Measurements from ENCODE around the gene ADCY7.

The ADCY7 gene

DNA sequence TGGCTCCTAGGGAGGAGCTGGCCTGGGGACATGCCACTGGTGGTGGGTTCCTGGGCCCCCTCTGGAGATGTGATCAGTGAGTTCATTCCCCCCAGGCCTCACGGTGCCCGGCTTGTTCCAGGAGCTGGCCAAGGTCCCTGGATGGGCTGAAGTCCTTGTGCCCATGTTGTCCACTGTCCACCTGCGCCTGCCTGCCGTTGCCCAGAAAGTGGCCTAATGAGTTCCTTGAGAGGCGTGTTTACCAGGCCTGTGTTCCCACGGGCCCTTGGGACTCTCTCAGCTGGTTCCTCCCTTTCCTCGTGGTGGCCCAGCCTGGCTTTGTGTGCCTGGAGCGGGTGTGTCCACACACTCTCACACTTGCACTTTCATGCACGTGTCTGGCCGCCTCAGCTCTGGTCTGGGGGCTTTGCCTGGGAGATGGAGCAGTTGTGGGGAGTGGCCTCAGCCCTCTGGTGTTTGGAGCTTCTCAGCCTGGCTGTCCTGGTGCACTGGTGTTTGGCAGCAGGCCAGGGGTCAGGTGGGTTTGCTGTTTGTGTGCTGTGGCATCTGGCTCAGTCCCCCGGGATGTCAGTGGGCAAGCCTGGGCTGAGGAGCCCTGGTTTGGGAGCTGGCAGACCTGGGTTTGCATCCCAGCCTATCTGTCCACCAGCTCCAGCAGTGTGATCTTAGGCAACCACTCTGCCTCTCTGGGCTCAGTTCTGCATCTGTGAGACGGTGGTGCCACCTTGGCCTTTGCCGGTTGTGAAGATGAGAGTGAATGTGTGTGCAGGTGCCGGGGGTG, 18.0 kb downstream of the ADCY7 start:
- no peak for DNase-seq

DNA sequence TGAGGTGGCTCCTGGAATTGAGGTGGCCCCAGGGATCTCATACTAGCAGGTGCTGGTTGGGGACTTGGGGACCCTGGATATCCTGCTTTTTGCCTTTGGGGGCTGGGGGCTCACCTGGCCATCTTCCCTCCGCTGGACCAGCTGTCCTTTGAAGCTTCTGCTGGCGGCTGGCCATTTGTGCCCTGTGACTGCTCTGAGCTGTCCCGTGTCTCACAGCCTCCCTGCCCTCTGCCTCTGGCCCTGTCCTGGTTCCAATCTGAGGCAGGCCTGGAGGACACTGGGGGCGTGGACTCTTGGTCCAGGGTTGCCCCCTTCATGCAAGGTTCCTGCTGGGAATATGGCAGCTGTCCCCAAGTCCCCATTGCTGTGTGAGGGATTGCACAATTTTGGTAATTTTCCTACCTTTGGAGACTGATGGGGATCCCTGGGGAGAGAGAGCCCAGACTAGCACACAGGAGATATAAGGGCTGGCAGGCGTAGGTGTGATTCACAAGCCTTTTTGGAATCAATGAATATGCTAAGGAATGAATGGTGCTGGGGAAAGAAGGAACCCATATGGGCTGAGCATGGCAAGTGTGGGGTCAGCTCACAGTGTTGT, 19.2 kb downstream of the ADCY7 start:
- no peak for DNase-seq

DNA sequence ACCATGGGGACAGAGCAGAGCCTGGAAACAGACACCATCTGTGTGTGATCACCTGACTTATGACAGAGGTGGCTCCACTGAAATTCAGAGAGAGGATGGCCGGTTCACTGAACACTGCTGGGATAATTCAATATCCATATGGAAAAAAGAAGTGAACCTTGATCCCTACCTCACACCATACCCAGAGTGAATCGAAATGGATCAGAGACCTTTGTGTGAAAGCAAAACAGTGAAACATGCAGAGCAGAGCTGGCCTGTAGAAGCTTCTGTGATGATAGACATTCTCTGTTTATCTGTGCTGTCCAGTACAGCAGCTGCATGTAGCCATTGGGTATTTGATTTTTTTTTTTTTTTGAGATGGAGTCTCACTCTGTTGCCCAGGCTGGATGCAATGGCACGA, 20.3 kb downstream of the ADCY7 start:
- no peak for DNase-seq

DNA sequence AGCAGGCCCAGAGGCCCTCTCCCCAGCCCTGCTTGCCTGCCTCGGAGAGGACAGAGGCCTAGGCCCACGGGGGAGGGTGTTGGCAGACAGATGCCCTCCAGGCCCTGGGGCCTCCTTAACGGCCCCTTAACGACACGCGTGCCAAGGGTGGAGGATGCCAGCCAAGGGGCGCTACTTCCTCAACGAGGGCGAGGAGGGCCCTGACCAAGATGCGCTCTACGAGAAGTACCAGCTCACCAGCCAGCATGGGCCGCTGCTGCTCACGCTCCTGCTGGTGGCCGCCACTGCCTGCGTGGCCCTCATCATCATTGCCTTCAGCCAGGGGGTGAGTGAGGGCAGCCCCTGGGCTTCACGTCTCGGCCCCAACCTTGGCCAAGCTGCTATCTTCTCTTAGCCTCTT, 21.7 kb downstream of the ADCY7 start:
- no peak for DNase-seq

DNA sequence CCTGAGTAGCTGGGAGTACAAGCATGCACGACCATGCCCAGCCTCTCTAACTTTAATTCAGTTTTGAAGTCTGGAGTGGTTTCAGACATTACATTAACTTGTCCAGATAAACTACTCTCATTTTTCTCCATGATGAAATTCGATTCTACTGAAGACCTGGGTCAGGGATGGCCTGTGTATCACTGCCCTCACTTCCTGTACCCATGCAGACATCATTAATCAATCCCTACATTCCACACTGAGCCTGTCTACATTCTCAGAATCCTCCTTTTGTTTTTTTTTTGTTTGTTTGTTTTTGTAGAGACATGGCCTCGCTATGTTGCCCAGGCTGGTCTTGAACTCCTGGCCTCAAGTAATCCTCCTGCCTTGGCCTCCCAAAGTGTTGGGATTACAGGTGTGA, 22.6 kb downstream of the ADCY7 start:
- DNase-seq, result no peak

DNA sequence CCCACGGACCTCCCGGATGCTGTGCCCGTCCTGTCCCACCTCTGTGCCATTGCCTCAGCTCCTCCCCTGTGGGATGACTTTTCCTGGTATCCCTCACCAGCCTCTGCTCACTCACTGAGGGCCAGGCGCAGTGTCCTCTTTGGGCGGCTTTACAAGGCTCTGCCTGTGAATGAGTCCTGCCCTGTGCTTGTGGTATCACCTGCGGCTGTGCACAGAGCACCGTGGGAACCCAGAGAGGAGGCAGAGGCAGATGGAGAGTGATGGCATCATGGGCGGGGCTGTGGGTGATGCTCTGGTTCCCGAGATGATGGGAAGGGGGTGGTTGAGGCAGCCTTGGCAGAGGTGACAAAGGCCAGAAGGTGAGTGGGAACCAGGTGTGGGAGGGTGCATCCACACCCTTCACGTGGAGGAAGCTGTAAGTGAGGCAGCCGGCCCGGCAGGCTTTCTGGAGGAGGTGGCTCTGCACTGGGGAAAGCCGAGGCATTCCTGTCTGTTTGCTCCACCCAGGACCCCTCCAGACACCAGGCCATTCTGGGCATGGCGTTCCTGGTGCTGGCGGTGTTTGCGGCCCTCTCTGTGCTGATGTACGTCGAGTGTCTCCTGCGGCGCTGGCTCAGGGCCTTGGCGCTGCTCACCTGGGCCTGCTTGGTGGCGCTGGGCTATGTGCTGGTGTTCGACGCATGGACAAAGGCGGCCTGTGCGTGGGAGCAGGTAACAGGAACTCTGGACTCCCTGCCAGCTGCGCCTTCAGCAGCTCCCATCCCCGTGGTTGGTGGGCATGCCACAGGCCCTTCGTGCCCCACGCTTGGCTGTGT, 23.8 kb downstream of the ADCY7 start:
- no peak for DNase-seq

DNA sequence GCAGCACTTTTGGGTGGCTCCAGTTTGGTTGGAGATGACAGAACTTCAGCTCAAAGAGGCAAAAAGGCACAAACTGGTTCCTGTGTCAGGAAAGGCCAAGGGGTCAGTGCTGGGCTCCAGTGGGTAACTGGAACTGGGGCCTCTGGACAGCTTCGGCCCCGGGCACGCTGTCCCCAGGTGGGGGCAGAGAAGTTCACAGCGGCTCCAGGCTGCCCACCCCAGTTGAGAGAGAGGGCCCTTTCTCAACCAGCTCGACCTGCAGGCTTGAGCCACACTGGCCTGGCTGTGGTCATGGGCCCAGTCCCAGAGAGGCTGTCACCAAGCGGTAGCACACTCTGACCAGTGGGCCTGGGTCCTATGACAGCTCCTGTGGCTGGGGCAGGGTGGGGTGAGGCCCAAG, 24.5 kb downstream of the ADCY7 start:
- no peak for DNase-seq

DNA sequence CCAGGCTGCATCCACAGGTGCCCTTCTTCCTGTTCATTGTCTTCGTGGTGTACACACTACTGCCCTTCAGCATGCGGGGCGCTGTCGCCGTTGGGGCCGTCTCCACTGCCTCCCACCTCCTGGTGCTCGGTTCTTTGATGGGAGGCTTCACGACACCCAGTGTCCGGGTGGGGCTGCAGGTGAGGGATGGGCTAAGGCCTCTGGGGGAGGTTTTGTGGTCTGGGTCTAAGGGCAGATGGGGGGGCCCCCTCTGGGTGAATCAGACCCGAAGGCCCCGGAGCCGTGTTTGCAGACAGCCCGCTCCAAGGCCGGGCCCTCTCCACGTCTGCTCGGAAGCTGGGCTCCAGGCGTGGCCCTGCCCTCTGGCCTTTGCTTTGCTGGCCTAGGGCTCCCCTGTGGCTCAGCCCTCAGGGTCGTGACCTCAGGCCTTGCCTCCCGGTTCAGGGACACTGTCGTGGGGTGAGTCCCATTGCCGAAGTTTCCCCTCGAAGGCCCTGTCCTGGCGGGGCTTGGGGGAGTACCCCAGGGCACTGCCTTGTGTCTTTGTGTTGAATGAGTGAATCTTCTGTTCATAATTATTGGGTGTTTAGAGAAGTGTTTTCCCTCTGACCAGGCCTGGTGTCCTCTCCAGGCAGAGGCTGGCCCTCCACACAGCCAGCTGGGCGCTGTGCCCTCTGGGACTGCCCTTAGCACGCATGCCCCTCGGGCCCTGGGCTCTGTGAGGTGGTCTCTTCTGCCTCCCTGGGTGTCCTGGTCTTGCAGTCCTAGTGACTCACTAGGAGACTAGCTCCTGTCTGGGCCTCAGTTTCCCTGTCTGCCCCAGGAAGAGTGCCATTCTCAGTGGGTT, 25.6 kb downstream of the ADCY7 start:
- no peak for DNase-seq

DNA sequence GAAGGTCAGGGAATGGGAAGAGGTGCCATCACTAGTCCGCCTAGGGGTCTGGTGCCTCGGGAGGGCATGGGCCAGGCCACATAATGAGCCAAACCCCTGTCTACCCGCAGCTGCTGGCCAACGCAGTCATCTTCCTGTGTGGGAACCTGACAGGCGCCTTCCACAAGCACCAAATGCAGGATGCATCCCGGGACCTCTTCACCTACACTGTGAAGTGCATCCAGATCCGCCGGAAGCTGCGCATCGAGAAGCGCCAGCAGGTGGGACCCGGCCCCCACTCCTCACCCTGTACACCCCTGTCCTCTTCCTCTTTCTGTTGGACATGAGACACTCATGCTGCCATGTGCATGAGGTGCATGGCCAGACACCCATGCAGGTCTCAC, 26.2 kb downstream of the ADCY7 start:
- no peak for DNase-seq

DNA sequence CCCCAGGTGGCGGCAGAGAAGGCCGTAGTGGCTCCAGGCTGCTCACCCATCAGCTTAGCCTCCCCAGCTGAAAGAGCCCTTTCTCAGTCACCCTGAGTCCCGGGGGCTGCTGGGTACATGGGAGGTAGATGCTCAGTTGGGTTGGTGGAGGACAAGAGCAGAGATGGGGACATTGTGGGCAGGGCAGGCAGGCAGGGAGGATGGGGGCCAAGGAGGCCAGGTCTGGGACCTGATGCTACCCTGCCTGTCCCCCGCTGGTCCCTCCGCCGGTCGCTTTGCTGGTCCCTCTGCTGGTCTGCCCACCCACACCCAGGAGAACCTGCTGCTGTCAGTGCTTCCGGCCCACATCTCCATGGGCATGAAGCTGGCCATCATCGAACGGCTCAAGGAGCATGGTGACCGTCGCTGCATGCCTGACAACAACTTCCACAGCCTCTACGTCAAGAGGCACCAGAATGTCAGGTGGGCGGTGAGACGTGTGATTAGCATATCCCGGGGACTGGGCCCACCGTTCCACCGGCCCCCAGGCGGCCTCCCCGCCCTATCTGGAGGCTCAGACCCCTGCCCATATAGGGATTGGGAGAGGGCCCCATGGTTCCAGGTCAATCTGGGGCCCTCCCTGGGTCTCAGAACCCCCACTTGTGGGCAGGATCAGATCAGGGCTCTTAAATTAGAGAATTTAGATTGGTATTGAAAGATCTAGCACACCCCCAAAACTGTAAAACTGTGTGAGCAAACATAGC, 26.9 kb downstream of the ADCY7 start:
- no peak for DNase-seq

DNA sequence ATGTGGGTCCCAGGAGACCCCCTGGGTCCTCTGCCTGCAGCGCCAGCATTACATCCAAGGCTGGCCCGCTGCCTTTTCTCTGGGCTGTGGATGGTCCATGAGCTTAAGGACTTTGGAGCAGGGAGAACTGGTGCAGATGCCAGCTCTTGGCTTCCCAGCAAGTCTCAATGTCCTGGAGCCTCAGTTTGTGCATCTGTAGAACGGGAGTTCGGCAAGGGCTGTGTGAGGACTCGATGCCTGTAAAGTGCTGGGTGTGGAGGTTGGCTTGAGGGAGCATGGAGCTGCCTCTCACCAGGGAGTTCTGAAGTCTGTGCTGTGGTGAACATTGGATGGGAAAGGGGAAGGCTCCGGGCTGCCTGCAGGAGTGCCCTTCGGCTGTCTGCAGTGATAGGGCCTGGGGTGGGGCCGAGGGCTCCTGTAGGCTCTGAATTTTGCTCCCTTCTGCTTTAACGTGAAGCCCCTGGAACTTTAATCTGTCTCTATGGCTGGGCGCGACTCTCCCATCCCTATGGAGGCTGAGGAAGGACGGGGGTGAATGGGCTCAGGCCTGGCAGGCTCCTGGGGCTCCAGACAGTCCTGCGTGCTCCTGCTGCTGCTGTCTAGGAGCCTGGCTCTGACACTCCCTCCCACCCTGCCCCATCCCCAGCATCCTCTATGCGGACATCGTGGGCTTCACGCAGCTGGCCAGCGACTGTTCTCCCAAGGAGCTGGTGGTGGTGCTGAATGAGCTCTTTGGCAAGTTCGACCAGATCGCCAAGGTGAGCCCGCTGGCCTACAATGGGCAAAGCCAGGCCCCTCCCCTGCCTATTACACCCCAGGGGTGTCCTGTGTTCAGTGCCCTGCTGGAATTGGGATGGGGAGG, 27.9 kb downstream of the ADCY7 start:
- DNase-seq, result no peak

DNA sequence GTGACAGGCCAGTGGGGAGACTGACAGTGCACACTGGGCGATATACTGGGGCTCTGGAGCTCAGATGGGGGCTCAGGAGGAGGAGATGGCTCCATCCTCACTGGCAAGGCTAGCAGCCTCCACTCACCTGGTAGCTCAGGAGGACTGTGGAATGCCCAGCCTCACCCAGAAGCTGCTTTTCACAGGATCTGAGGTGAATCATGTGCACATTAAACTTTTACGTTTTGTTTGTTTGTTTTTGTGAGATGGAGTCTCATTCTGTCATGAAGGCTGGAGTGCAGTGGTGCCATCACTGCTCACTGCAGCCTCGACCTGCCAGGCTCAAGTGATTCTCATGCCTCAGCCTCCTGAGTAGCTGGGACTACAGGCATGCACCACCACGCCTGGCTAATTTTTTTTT, 28.6 kb downstream of the ADCY7 start:
- no peak for DNase-seq

DNA sequence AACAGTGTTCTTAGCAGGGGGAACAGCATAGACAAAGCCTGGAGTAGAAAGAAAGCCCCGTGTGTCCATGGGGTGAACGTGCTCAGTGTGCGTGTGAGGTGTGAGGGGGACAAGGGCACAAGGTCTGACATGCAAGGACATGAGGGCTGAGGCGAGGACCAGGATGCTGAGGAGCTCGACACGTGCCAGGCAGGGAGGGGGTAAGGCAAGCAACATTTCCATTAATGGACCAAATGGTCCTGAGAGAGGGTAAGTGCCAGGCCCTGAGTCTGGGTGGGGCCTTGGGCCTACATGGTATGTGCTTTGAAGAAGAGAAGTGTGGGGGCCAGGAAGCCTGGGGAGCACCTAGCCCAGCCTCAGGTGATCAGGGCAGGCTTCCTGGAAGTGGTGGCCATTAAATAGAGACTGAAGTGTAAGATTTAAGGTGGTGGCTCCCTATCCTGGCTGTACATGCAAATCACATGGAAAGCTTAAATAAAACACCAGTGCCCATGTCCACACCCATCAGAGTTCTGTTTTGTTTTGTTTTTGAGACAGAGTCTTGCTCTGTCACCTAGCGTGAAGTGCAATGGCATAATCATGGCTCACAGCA, 29.3 kb downstream of the ADCY7 start:
- no peak for DNase-seq

DNA sequence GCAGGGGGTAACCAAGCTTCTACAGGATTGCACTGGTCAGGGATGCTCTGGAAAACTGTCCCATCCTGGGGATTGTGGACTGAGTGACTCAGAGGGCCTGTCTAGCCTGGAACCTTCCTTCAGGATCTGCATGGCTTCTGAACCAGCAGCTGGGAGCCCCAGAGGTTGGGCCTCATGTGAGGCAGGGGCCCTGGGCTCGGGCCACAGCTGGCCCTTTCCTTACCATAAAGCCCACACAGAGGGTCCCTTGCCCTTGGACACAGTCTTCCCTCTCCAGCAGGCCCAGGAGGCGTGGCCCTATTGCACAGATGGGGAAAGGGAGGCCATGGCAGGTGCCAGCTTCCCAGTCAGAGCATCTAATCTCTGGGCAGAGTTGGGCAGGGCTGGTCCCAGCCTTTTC, 30.5 kb downstream of the ADCY7 start:
- no peak for DNase-seq

DNA sequence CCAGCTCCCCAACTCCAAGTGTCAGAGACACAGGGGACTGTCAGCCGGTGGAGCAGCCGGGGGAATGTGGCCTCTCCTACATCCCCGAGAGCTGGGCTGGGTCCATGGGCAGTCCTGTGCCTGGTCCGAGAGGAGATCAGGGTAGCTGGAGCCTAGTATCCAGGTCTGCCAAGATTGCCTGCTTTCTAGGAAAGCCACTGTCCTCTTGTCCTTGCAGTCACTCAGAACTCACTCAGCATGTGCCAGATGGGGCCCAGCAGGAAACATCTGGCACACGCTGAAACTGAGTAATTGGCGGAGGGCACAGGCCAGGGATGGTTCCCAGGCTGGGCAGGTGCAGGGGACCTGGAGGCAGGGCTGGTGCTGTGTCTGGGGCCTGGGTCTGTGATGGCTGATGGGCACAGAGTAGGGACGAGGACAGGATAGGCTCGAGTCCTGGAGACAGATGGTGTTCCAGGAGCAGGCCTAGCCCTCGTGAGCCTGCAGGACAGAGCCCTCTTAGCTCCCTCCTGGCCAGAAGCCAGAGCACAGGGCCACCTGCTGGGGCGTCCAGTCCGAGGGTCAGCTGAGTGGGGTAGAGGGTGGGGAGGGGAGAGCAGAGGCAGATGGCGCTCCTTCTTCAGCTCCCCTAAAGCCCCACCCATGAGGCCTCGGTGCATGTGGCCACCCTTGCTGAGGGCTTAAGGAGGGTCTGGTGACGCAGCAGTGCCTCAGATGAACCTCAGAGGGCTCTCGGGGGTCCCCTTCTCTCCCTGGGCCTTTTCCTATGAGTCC, 31.1 kb downstream of the ADCY7 start:
- DNase-seq, result peak in 1 of 5 donors; percentile 6

DNA sequence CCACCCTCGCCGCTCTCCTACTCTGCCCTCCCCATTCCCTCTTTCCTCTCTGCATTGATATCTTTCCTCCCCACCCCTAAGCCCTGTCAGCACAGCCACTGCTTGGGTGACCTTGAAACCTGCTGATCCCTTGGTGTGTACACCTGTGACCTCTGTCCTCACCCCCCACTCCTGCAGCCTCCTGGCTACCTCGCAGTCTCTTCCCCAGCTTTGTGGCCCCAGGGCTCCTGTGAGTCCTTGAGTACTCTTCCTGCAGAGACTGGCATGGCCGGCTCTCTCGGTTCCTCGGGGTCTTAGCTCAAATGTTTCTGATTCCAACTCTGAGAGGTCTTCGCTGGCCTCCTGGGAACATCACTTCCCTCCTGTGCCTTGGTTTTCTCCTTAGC, 31.7 kb downstream of the ADCY7 start:
- DNase-seq, result no peak

DNA sequence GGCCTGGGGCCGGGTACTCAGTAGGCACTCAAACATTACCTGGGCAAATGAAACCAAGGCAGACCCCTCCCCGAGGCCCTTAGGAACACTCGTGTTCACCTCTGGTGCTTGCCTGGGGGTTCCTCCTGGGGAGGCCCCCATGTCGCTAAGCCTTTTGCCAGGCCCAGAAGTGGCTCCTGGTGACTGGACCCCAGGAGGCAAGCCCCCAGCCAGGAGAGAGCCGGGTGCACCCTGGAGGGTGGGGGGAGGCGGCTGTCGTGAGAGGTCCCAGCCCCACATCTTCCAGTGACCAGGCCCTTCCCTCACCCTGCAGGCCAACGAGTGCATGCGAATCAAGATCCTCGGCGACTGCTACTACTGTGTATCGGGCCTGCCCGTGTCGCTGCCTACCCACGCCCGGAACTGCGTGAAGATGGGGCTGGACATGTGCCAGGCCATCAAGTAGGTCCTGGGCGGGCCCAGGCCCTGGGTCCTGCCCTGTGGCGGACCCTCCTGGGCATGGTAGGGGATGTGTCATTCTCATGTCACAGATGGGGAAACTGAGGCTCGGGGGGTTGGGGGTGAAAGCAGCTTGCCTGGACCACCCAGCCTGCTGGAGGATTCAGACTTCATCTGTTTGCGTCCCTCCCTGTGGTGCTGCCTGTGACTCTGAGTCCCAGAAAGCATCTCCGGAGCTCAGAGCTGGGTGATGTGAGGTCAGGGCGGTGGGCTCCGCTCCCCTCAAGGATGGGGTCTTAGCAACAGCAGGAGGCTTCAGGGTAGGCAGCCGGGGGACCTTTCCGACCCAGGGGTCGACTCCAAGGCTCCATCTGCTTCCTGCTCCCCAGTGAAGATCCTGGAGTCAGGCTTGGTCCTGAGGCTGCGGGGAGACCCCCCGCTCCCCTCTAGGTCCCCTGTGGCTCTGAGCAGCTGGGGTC, 32.5 kb downstream of the ADCY7 start:
- peak in 1 of 5 donors; percentile 12 for DNase-seq

DNA sequence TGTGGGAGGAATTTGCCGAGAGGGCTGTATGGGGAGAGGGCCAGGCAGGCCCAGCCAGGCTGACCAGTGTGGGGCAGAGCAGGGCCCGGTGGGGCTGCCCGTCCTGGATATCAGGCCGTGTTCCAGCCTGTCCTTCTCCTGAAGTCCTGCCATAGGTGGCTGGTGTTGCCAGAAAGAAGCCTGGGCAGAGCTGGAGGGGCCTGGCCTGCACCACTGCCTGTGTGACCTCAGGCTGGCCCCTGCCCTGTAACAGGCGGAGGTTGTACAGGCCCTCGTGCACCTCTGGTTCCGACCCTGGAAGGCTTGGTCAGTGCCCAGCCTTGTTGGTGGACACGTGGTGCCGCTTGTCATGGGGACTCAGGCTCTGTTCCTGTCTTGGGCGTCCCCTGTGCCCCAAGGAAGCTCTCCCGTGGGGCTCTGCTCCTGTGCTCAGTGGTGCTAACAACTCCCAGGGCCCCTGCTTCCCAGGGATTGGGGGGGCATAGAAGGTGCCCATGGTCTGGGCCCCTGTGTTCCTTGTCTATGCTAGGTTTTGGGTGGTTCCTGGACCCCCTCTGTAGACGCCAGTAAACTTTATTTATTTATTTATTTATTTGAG, 33.3 kb downstream of the ADCY7 start:
- peak in 1 of 5 donors; percentile 1 for DNase-seq
